ENCODE data around the gene MED13L.
"Not testable (repeated sequence)": the region's sequence is repeated elsewhere in the genome, so short reads cannot be mapped to it uniquely, and the experiment has no call there.

Gene MED13L

DNA sequence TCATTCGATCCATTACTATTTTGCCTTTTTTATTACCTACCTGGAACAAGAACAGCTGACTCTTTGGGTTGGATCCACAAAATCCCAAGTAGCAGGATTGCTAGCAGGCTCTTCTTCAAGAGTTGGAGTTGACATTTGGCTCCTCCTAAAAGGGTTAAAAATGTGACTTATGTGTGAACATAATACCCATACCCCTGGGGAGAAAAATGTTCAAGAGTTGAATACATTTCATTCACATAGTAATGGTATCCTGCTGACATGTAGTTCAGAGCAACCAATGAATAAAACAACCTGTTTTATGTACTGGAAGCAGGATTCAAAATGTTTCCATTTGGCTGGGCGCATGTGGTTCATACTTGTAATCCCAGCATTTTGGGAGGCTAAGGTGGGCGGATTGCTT, 264.7 kb downstream of the MED13L start:
- no peak for DNase-seq (ENCODE audit: low read depth in 2 of 2)

DNA sequence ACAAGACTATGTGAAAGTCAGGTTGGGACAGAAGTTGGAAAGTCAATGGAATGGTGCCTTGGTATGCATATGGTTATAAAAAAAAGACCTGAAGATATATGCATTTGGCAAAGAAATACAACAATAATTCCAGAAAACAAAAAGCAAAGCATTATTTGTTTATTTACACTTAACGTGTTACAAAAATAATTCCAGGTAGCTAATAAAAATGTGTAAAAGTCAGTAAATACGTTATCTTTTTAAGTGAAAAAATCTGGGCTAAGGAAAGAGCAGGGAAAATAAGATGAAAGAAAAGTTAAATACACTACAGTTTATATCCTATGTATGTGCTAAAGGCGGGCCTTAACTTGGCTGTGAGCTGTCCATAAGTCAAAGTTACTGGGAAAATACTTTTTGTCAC, 266.3 kb downstream of the MED13L start:
- DNase-seq (ENCODE audit: low read depth in 2 of 2), result no peak

DNA sequence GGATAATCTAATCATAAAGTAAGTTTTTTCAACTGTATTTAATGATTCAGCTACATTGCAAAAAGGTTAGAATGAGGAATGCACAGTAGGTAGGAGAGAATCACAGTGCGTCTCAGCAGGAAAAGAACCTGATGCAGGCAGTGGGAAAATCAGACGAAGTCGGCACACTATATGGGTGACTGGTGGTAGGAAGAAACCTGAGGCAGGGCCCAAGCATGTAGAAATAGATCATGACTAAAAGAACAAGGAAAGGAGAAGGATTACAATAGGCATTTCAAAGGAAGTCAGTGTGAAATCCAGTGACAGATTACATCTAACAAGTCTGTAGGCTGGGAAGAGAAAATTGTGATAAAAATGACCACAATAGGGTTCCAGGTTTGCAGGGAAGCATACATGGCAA, 267.0 kb downstream of the MED13L start:
- no peak for DNase-seq (ENCODE audit: low read depth in 2 of 2)

DNA sequence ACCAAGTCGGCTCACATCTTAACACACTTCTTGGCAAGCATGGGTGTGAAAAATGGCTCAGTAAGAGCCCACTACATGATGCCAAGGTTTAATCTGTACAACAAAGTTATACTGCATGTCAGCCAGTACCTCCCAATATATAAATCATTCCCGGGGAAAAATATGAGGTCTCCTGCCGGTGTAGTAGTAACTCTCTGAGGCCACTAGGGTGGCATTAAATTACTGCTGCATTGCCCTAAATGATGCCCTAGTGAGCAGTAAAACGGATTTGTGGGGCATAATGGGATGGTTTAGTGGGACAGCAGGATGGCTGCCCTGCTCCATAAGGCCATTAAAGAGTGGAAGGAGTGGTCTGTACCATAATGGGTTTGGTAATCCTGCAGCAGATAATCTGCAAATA, 267.7 kb downstream of the MED13L start:
- DNase-seq (ENCODE audit: low read depth in 2 of 2), result no peak

DNA sequence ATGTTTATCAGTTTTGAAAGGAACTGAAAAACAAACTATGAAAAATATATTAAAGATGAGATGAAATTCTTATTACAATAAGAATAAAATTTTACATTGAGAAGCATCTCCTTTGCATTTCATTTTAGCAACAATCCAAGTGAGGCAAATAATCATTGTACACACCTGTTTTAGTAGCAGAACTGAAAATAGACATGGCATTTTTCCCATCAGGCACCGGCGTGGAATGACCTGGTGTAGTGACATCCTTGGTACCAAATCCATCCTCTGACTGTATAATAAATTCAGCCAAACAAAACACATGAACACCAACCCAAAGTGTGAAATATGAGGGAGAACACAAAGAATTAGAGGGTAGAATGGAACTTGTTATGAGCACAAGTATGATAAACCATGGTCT, 271.4 kb downstream of the MED13L start:
- no peak for DNase-seq (ENCODE audit: low read depth in 2 of 2)

DNA sequence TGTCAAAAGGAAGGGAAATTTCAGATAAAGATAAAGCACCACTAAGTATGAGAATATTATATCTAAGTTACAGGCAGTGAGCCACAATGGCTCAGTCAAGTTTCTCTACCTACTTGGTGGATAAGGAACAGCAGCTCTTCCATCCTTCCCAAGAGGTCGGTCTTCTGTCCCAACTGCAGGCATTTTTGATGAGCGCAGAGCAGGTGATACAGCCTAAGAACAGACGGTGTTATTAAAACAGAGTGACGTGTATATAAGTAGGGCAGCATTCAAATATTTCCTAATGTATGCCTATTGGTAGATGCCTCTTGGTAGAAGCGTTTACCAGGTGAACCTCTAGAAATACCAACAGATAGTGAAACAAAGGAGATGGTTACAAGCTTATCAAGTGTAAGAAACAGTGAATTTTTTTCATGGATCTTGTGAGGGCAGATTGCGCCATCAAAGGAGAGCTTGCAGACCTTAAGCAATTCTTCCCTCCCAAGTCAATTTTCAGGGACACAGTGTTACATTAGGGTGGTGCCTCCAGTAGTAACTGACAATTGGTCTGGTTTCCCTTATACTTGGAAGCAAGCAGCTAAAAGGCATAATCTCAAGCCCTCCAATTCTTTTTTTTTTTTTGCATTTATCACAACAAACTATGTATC, 274.5 kb downstream of the MED13L start:
- no peak for DNase-seq (ENCODE audit: low read depth in 2 of 2)

DNA sequence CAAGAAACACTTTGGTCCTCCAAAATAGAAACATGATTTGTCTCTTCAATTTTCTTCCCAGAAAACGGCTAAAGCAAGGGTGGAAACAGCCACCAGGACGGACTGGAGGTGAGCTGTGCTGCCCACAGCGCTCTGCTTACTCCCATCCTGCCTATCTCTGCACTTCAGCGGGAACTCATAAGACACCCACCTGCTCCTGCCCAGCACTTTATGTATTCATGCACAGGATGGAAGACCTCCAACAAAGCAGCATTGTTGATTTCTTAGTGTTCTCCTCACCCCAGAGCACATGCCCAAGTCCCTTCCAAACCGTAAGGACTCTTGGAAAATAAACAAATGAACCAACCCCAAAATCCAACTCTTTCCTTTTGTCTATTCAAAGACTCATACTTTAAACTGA, 277.2 kb downstream of the MED13L start:
- DNase-seq (ENCODE audit: low read depth in 2 of 2), result no peak

DNA sequence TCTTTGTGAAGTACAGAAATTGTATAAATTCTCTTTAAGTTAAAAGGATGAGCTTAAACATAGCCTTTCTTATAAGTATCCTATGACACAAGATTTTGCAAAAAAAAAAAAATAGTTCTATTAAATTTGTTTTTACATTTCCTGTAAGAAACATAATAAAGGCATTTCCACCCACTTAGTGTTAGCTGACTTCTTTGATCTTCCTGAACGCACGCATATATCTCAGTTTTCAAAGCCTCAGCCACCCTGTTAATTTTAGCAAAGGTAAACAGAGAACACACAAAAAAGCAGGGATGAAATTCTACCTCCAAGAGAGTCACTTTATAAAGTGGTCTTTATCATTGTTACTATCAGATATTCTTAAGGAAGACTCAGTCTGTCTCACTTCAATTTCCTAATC, 277.9 kb downstream of the MED13L start:
- no peak for DNase-seq (ENCODE audit: low read depth in 2 of 2)

DNA sequence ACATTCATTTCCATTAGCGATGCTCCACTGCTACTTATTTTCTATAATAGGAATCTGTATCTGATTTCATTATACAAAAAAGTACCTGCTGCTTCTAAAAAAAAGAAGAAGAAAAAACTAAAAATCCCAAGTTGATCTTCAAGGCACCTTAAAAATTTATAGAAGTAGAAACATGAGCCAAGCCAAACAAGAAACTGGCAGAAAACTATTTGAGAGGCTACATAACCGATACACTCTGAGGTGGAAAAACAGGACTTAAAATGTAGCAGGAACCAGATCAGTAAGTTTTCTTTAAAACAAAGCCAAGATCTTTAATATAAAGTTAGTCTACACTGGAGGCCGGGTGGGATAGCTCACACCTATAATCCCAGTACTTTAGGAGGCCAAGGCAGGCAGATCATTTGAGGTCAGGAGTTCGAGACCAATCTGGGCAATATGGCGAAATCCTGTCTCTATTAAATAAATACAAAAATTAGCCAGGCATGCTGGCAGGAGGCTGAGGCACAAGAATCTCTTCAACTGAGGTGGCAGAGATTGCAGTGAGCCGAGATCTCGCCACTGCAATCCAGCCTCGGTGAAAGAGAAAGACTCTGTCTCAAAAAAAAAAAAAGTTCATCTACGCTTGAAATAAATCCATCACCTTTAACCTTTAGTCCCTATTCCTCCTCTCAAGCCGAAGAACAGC, 278.6 kb downstream of the MED13L start:
- no peak for DNase-seq (ENCODE audit: low read depth in 2 of 2)

DNA sequence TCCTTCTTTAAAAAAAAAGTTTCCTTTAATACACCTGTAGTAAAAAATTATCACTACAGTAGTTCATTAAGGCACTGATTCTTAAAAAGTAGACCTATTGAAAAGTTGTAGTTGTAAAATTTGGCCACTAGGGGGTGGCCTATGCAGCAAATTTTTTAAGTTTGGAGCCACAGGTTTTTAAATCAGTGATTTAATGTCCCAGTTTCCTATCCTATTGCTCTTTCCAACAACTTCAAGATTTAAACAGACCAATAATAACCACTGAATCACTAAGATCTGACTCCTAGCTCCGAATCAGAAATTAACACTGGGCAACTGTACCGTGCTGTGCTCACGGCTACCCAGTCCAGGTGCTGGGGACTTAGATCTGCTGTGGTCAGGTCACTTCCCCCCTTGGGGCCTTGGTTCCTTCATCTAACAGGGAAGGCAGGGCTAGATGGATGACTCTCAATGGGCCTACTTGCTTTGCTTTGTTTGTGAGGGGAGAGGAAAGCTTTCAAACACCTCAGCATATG, 279.3 kb downstream of the MED13L start:
- DNase-seq (ENCODE audit: low read depth in 2 of 2), result no peak

DNA sequence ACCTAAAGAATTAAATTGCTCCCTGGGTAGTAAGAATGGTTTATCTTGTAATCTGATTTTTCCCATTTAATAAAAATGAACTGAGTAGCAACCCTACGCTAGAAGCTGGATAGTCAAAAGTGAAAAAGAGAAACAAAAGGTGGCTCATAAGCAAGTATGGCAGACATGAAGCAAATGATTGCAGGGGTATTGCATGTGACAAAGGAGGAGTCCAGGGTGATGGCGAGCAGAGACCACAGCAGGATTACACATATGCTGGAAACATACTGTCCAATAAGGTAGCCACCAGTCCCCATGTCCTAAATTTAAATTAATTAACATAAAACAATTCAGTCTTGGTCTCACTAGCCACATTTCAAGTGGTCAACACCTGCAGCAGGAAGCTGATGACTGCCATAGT, 283.8 kb downstream of the MED13L start:
- no peak for DNase-seq (ENCODE audit: low read depth in 2 of 2)

DNA sequence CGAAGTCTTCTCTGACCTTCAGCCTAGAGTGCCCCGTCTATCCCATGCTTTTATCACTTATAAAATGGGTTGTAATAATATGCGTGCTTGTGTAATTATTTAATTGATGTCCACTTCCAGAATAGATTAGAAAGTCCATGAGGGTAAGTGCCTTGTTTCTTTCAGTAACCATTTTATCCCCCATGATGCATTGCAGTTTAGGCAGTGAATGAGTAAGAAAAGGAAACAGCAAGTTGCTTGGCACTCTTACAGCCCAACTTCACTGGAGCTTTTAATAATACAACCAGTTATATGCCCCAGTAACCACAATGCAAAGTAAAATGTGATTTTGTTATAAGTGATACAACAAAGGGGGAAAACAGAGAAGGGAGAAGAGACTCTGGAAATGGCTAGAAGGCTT, 287.3 kb downstream of the MED13L start:
- no peak for DNase-seq (ENCODE audit: low read depth in 2 of 2)

DNA sequence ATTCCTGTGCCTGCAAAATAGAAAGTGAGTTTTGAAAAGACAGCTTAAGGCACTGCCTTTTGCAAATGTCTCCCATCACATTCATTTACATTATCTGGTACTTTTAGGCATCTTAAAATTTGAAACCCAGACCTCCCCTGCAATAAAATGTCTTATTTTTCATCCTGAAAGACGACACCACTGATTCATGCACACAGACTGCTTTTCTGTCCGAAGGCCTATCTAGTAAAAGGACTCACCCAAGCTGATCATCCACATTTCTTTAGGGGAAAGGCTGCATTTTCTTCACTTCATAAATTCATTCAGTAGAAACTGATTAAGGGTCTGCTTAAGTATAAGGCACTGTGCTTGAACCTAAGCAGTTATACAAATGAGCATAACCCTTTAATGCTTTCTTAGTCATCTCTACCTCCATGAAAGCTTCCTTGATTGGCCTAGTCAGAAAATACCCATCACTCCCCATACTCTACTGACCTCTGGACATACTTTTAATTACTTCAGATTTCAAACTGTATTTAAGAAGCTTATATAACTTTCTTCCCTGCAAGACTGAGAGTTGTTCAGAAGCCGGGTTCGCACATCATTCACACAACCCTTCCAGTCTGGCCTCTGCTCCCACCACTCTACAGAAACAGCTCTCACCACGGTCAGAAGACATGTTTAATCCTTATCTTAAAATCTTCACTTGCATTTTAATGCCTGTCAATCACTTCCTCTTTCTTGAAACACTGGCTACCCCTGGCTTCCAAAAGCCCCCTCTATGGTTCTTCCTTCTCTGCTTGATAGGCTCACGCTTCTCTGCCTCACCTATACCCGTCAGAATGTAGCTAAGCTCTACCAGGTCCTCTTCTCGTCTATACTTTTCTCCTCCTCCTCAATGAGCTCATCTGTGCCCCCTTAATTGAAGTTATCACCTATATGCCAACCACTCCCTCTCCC, 288.6 kb downstream of the MED13L start:
- no peak for DNase-seq (ENCODE audit: low read depth in 2 of 2)

DNA sequence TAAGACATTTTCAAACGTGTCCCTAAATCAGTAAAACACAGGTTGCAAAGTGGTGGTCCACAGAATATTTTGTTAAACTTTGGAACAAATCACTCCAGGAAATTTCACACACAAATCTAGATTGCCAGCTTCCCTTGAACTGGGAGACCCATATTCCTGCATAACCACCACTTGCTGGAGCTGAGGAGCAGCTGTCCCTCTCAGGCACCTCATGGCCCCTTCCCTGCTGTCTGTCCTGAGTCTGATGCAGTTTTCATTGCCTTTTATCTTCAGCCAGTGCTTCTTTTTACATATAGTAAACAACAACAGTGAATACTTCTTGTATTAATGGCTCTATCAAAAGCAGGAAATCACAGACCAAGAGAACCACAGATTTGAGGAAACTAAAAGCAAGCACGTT, 289.3 kb downstream of the MED13L start:
- DNase-seq (ENCODE audit: low read depth in 2 of 2), result no peak

DNA sequence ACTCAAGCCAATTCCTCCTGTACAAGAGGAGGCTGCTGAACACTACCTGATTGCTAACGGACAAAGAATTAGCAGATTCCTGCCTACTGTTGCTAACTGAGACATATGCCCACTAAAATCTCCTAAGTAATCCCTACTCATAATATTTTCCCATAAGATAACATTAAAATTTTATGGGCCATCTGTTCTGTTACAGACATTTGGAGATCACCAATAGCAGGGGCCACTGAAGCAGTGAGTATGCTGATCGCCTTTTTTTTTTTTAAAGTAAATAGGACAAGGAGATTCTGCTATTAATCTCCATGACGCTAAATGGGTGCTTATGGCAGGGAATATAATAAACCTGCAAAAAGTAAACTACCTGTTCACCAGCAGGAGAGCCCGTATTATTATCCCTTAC, 292.9 kb downstream of the MED13L start:
- no peak for DNase-seq (ENCODE audit: low read depth in 2 of 2)

DNA sequence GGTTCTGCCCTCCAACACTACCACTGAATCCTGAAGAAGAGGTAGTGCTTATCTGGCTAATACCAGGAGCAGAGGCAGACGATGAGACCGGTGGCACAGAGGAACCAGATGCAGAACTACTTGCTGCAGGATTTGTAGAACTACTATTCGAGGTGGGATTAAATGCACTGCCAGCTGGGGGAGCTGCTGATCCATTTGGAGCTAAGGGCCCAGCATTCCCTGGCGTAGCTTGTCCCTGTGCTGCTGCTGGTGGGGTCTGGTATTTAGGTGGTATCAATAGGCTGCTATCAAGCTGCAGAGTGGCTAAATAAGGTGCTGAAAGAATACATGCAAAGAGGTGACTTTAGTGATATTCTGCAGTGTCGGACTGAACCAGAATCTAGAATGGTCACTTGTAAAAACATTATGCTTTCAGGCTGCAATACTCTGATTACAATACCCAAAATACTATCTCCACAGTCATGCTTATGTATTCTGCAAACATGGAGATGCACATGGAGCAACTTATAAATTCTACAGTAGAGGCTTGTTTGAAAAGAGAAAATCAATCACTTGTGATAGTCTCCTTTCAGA, 294.2 kb downstream of the MED13L start:
- DNase-seq (ENCODE audit: low read depth in 2 of 2), result no peak

DNA sequence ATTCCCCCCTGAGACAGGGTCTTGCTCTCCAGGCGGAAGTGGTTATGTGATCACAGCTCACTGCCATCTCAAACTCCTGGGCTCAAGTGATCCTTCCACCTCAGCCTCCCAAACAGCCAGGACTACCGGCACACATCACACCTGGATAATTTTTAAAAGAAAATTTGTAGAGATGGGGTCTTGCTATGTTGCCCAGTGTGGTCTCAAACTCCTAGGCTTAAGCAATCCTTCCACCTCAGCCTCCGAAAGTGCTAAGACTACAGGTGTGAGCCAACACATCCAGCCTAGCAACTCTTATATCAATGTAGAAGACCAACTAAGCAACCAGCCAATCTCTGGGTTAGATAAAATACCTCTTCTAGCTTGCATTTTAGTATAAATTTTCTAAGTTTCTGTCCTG, 297.2 kb downstream of the MED13L start:
- no peak for DNase-seq (ENCODE audit: low read depth in 2 of 2)

DNA sequence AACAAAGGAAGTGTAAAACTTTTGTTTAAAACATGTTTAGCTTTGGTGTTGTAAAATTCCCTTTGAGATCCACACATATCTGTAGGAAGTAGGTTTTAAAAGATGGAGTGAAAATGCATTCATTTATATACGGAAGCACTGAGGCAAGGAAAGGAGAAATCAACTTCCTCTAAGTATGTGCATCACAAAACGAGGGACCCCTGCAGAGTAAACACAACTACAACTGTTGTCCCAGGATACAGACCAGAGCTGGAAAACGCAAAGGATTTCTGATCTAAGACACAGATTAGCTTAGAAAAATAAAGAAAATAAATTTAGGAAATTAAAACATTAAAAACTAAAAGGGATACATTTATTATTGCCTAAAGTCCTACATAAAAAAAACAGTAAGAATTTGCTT, 297.6 kb downstream of the MED13L start:
- no peak for DNase-seq (ENCODE audit: low read depth in 2 of 2)

DNA sequence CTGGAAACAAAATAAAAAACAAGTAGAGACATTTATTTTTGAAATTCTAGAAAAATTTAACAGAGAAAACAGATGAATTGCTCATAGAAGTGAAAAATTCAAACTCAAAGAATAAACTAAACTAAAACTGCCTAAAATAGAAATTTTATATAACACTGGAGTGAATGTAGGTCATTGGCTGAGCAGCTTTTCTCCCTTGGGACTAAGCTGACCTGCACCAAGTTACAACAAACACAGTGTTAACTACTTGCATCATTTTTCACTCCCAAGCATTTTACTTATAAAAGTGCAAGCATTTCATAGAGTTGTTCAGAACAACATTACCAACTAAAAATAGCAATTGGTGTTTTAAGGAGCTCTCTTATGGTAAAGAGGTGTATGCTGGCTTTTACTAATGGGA, 298.1 kb downstream of the MED13L start:
- DNase-seq (ENCODE audit: low read depth in 2 of 2), result no peak

DNA sequence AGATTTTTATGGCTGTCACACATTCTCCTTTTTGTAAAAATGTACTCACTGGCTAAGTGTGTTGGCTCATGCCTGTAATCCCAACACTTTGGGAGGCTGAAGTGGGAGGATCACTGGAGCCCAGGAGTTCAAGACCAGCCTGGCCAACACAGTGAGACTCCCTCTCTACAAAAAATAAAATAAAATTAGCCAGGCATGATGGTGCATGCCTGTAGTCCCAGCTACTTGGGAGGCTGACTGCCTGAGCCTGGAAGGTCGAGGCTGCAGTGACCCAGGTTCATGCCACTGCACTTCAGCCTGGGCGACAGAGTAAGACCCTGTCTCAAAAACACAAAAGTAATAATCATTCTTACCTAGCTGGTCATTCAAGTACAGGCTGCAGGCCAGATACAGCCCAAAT, 300.7 kb downstream of the MED13L start:
- not testable (repeated sequence) for DNase-seq (ENCODE audit: low read depth in 2 of 2)

DNA sequence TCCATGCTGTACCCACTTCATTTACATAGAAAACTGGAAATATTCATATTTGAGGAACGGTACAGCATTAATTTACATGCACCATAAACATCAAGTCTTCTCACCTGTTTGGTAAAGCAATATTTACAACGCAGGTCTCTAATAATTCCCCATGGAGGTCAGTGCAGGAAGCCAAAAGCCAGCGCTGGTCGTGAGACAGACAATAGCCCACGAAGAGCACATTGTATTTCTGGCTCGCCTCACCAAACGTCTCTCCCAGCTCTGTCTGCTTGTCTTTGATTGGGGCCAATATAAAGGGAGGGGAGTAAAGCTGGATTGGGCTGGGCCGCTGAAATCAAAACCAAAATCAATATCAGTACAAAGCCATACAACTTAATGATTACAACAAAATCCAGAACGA, 302.1 kb downstream of the MED13L start:
- DNase-seq (ENCODE audit: low read depth in 2 of 2), result no peak

Measured in activated CD8-positive, alpha-beta memory T cell treated with anti-CD3 and anti-CD28 coated beads for 4 hours (primary cell).